Sigmoid colon (tissue), 4 donors: Measurements from ENCODE around the gene ZFAND2B.

Experiments
- EP300 ChIP-seq, 4 donors: sonication (generic); formaldehyde crosslinking; IDR thresholded peaks; one replicate each; pipeline ENCODE4 v1.6.1; 2017; ENCODE audit warnings: antibody characterized with exemption in 4 of 4
- POLR2A ChIP-seq, 2 donors: fragments of 450-650 bp; IDR thresholded peaks; one replicate each; pipeline ENCODE4 v1.6.1; 2016; ENCODE audit warnings: antibody characterized with exemption in 2 of 2, mild to moderate bottlenecking in 2 of 2, moderate library complexity in 2 of 2
- TF ChIP-seq, protein P1 (sequence below), 4 experiments: fragments of 450-650 bp in 3 of 4; fragments of 200-600 bp in 1 of 4; IDR thresholded peaks; one replicate each; pipeline ENCODE4 v1.5.1; 2016 to 2019; ENCODE audit warnings: antibody characterized with exemption in 4 of 4, mild to moderate bottlenecking in 3 of 4, moderate library complexity in 2 of 4

- TF ChIP-seq, protein P1, sequence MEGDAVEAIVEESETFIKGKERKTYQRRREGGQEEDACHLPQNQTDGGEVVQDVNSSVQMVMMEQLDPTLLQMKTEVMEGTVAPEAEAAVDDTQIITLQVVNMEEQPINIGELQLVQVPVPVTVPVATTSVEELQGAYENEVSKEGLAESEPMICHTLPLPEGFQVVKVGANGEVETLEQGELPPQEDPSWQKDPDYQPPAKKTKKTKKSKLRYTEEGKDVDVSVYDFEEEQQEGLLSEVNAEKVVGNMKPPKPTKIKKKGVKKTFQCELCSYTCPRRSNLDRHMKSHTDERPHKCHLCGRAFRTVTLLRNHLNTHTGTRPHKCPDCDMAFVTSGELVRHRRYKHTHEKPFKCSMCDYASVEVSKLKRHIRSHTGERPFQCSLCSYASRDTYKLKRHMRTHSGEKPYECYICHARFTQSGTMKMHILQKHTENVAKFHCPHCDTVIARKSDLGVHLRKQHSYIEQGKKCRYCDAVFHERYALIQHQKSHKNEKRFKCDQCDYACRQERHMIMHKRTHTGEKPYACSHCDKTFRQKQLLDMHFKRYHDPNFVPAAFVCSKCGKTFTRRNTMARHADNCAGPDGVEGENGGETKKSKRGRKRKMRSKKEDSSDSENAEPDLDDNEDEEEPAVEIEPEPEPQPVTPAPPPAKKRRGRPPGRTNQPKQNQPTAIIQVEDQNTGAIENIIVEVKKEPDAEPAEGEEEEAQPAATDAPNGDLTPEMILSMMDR (IDR thresholded peaks at IDR 0.05): no peak
- TF ChIP-seq EP300 (IDR thresholded peaks at IDR 0.05): no peak
- no peak for TF ChIP-seq POLR2A (IDR thresholded peaks at IDR 0.05)
Observed at GRCh38 chr2:219205981-219206327, 628 bp upstream of the ZFAND2B start.
